ENCODE data around the gene PIGC. TPM values are rescaled to one million over a fixed set of nuclear protein-coding genes. Genes with fewer than 3 reads are reported as not detected.

PIGC gene
- total RNA-seq, 1 donor from 2014 or later, result 30.5 TPM

GRCh38 chr1:172391976-172392375 is 51.9 kb downstream of the PIGC start:
- Mint-ChIP-seq H3K36me3 (ENCODE audit: unreplicated experiment) (peaks cover 16% of the 10 kb centered on the region), H3K27me3 (ENCODE audit: unreplicated experiment) (no peaks in the 10 kb centered on the region), H3K9me3 (ENCODE audit: unreplicated experiment) (no peaks in the 10 kb centered on the region), H3K4me1 (ENCODE audit: unreplicated experiment) (peaks cover 60% of the 10 kb centered on the region), H3K4me3 (ENCODE audit: unreplicated experiment) (no peak overlapping the region), H3K27ac (ENCODE audit: unreplicated experiment) (peak overlapping the region; percentile 86)
- DNase-seq (ENCODE audit: extremely low spot score, unreplicated experiment), result no peak
- TF ChIP-seq, protein P1, sequence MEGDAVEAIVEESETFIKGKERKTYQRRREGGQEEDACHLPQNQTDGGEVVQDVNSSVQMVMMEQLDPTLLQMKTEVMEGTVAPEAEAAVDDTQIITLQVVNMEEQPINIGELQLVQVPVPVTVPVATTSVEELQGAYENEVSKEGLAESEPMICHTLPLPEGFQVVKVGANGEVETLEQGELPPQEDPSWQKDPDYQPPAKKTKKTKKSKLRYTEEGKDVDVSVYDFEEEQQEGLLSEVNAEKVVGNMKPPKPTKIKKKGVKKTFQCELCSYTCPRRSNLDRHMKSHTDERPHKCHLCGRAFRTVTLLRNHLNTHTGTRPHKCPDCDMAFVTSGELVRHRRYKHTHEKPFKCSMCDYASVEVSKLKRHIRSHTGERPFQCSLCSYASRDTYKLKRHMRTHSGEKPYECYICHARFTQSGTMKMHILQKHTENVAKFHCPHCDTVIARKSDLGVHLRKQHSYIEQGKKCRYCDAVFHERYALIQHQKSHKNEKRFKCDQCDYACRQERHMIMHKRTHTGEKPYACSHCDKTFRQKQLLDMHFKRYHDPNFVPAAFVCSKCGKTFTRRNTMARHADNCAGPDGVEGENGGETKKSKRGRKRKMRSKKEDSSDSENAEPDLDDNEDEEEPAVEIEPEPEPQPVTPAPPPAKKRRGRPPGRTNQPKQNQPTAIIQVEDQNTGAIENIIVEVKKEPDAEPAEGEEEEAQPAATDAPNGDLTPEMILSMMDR (IDR thresholded peaks at IDR 0.05), result no peak

Other genes with a start within 250 kb of the PIGC start
- gene C1orf105, start 23.4 kb downstream of the PIGC start, total RNA-seq, result not detected in 2 replicates
- 30.4 and 30.7 TPM in 2 replicates for gene SUCO, start 89.1 kb upstream of the PIGC start, total RNA-seq
- not detected in 2 replicates for gene FASLG, start 215.0 kb upstream of the PIGC start, total RNA-seq

Measured in osteocyte (in vitro differentiated cells).